Glutamatergic neuron (in vitro differentiated cells): ENCODE data around the gene CAMKMT. TPM values are rescaled to one million over a fixed set of nuclear protein-coding genes. Genes with fewer than 3 reads are reported as not detected.

ENCODE experiments used
- DNase-seq: peaks from one replicate; pipeline ENCODE4 v3.0.0; 2022
- H3K27ac Mint-ChIP-seq: one replicate; pipeline ENCODE4 v1.8.0; 2020; ENCODE audit warnings: mild to moderate bottlenecking, mixed read lengths, inconsistent platforms; ENCODE audit not compliant: unreplicated experiment
- H3K27me3 Mint-ChIP-seq: one replicate; pipeline ENCODE4 v1.8.0; 2020; ENCODE audit warnings: mild to moderate bottlenecking, moderate library complexity, mixed read lengths, inconsistent platforms; ENCODE audit not compliant: unreplicated experiment
- H3K36me3 Mint-ChIP-seq: one replicate; pipeline ENCODE4 v1.8.0; 2020; ENCODE audit warnings: mild to moderate bottlenecking, mixed read lengths, inconsistent platforms; ENCODE audit not compliant: unreplicated experiment
- H3K4me1 Mint-ChIP-seq: one replicate; pipeline ENCODE4 v1.8.0; 2020; ENCODE audit warnings: mild to moderate bottlenecking, low read depth, mixed read lengths, inconsistent platforms; ENCODE audit not compliant: unreplicated experiment
- H3K4me3 Mint-ChIP-seq: one replicate; pipeline ENCODE4 v1.8.0; 2020; ENCODE audit warnings: mild to moderate bottlenecking, mixed read lengths, inconsistent platforms; ENCODE audit not compliant: unreplicated experiment
- H3K9me3 Mint-ChIP-seq: one replicate; pipeline ENCODE4 v1.8.0; 2020; ENCODE audit warnings: mild to moderate bottlenecking, moderate library complexity, mixed read lengths, inconsistent platforms; ENCODE audit not compliant: unreplicated experiment
- CTCF ChIP-seq: fragments of 200-600 bp; sonication (generic); IDR thresholded peaks from one replicate; pipeline ENCODE4 v1.5.0; 2021; ENCODE audit not compliant: partially characterized antibody, unreplicated experiment
- total RNA-seq: library from RNA; stranded (reverse); fragmentation: NEBNext Ultra II Directional; extraction: Animal tissue kit (Norgen Biotek cat#: 25700); gene quantifications from one replicate; pipeline ENCODE4 v1.2.1, GENCODE V29; 2021; ENCODE audit not compliant: unreplicated experiment

Gene CAMKMT
- total RNA-seq, 1 donor from 2014 or later = 9.6 TPM

GRCh38 chr2:44656460-44656859, 294.7 kb downstream of the CAMKMT start:
- Mint-ChIP-seq H3K4me3 (no peak overlapping the region), H3K27ac (no peak overlapping the region), H3K27me3 (no peaks in the 10 kb centered on the region), H3K9me3 (no peaks in the 10 kb centered on the region), H3K36me3 (no peaks in the 10 kb centered on the region), H3K4me1 (peaks cover 27% of the 10 kb centered on the region)
- TF ChIP-seq CTCF = no peak
- DNase-seq = no peak

- Mint-ChIP-seq H3K27ac (no peak overlapping the region), H3K36me3 (peaks cover 4% of the 10 kb centered on the region), H3K9me3 (no peaks in the 10 kb centered on the region), H3K4me3 (no peak overlapping the region), H3K27me3 (peaks cover 2% of the 10 kb centered on the region), H3K4me1 (peaks cover 14% of the 10 kb centered on the region)
- TF ChIP-seq CTCF = no peak
- no peak for DNase-seq
Measured at GRCh38 chr2:44663471-44664073, 301.8 kb downstream of the CAMKMT start.

GRCh38 chr2:44668336-44668735, 306.6 kb downstream of the CAMKMT start:
- no peak overlapping the region for H3K4me3 Mint-ChIP-seq

GRCh38 chr2:44671276-44671675, 309.5 kb downstream of the CAMKMT start:
- Mint-ChIP-seq H3K4me3 (no peak overlapping the region), H3K4me1 (peaks cover 11% of the 10 kb centered on the region), H3K9me3 (no peaks in the 10 kb centered on the region), H3K27ac (no peak overlapping the region), H3K36me3 (peaks cover 4% of the 10 kb centered on the region), H3K27me3 (peaks cover 3% of the 10 kb centered on the region)
- no peak for TF ChIP-seq CTCF
- DNase-seq = no peak

More at GRCh38 chr2:44668336-44668735, 306.6 kb downstream of the CAMKMT start:
- peaks cover 4% of the 10 kb centered on the region for H3K36me3 Mint-ChIP-seq
- H3K4me1 Mint-ChIP-seq = peaks cover 12% of the 10 kb centered on the region
- no peak for TF ChIP-seq CTCF
- no peaks in the 10 kb centered on the region for H3K9me3 Mint-ChIP-seq
- H3K27ac Mint-ChIP-seq = no peak overlapping the region
- DNase-seq = no peak
- peaks cover 2% of the 10 kb centered on the region for H3K27me3 Mint-ChIP-seq

- DNase-seq = no peak
- no peak overlapping the region for H3K27ac Mint-ChIP-seq
- TF ChIP-seq CTCF = no peak
Measured at GRCh38 chr2:44671916-44672315, 310.2 kb downstream of the CAMKMT start.

More at GRCh38 chr2:44671916-44672315, 310.2 kb downstream of the CAMKMT start:
- Mint-ChIP-seq H3K4me1 (peaks cover 11% of the 10 kb centered on the region), H3K9me3 (no peaks in the 10 kb centered on the region), H3K36me3 (peaks cover 4% of the 10 kb centered on the region), H3K27me3 (peaks cover 3% of the 10 kb centered on the region), H3K4me3 (no peak overlapping the region)
